GM12878 (cell line): ENCODE measurements around the gene H1-8. TPM values are rescaled to one million over a fixed set of nuclear protein-coding genes. Genes with fewer than 3 reads are reported as not detected.

Source experiments
- ATAC-seq: fragments of 200-7000 bp; cut with Tn5 transposase; 3 replicates; pipeline ENCODE4 v1.9.1; 2020; ENCODE audit warnings: mild to moderate bottlenecking, moderate library complexity
- BruUV-seq: library from RNA; stranded (reverse); fragments of 400-500 nt; replicated peaks from 2 replicates; lab custom pipeline; 2021; lab: Mats Ljungman, UMichigan
- CTCF ChIA-PET: fragments of 300-600 bp; sonication (Branson Sonifier 250); formaldehyde crosslinking; extraction: SDS; loops from one replicate; lab custom pipeline; 2021; ENCODE audit warnings: inconsistent platforms; lab: Yijun Ruan, JAX
- POLR2A ChIA-PET: fragments of 350-600 bp; formaldehyde crosslinking; extraction: SDS; loops from one replicate; lab custom pipeline; 2021; ENCODE audit warnings: inconsistent platforms; lab: Charles Lee
- RAD21 ChIA-PET: fragments of 300-600 bp; sonication (Branson Sonifier 250); formaldehyde crosslinking; loops from one replicate; lab custom pipeline; 2023; ENCODE audit warnings: antibody characterized with exemption; ENCODE audit not compliant: unreplicated experiment; lab: Charles Lee
- SMC1A ChIA-PET: fragments of 300-600 bp; sonication (Branson Sonifier 250); formaldehyde crosslinking; loops from one replicate; lab custom pipeline; 2023; ENCODE audit not compliant: unreplicated experiment, uncharacterized antibody; lab: Charles Lee
- DNase-seq: peaks from one replicate; pipeline ENCODE4 v3.0.0-alpha.2; 2011; ENCODE audit warnings: low read depth, low spot score
- FAIRE-seq: peaks from 3 replicates; lab custom pipeline; 2011; peaks lifted over from hg19 to GRCh38; lab: Jason Lieb, UNC
- H2AFZ ChIP-seq: 2 replicates; pipeline ENCODE4 v1.6.0; 2011; ENCODE audit warnings: low read depth, low read length, control low read depth; ENCODE audit not compliant: control insufficient read depth
- H3K27ac ChIP-seq: 2 replicates; pipeline ENCODE4 v1.5.1; 2011; ENCODE audit warnings: control low read depth; ENCODE audit not compliant: control insufficient read depth, insufficient read depth
- H3K27me3 ChIP-seq, 2 experiments: replicated peaks in 1 of 2; 2 replicates each; pipeline versions ENCODE4 v1.6.0 to v1.6.1; 2011; ENCODE audit warnings: low read length in 1 of 2; ENCODE audit not compliant: control insufficient read depth in 2 of 2, insufficient read depth in 2 of 2
- H3K36me3 ChIP-seq, 2 experiments: 2 replicates each; pipeline ENCODE4 v1.5.1; 2011; ENCODE audit warnings: low read length in 1 of 2; ENCODE audit not compliant: control insufficient read depth in 2 of 2, insufficient read depth in 2 of 2
- H3K4me1 ChIP-seq: 2 replicates; pipeline ENCODE4 v1.6.1; 2011; ENCODE audit warnings: mild to moderate bottlenecking, low read length, moderate library complexity, mixed read lengths; ENCODE audit not compliant: control insufficient read depth, insufficient read depth
- H3K4me2 ChIP-seq: 2 replicates; pipeline ENCODE4 v1.6.0; 2011; ENCODE audit warnings: control low read depth; ENCODE audit not compliant: control insufficient read depth, insufficient read depth
- H3K4me3 ChIP-seq: fragments of 200-600 bp; sonication (generic); 2 replicates; pipeline ENCODE4 v1.5.1; 2016
- H3K79me2 ChIP-seq: 2 replicates; pipeline ENCODE4 v1.6.0; 2011; ENCODE audit warnings: low read length; ENCODE audit not compliant: control insufficient read depth, insufficient read depth
- H3K9ac ChIP-seq: 2 replicates; pipeline ENCODE4 v1.8.0; 2011; ENCODE audit warnings: low read length, control low read depth, mixed read lengths; ENCODE audit not compliant: control insufficient read depth, insufficient read depth
- H3K9me3 ChIP-seq: replicated peaks from 3 replicates; pipeline ENCODE4 v1.5.1; 2011; ENCODE audit warnings: mild to moderate bottlenecking, low read length; ENCODE audit not compliant: control insufficient read depth, insufficient read depth
- H4K20me1 ChIP-seq: 2 replicates; pipeline ENCODE4 v1.6.0; 2011; ENCODE audit not compliant: control insufficient read depth, insufficient read depth
- BHLHE40 ChIP-seq, 2 experiments: fragments of 450-650 bp in 1 of 2; IDR thresholded peaks; 2 replicates each; pipeline ENCODE4 v1.6.1; 2011 to 2017; ENCODE audit warnings: low read depth in 2 of 2, borderline replicate concordance in 1 of 2, improper control_type of control experiment in 1 of 2, low read length in 1 of 2, mild to moderate bottlenecking in 1 of 2
- EGR1 ChIP-seq, 2 experiments: IDR thresholded peaks; 1 replicate in 1 of 2; 2 replicates in 1 of 2; pipeline ENCODE4 v1.6.1; 2011 to 2012; ENCODE audit warnings: low read depth in 2 of 2, low read length in 2 of 2, borderline replicate concordance in 1 of 2, mild to moderate bottlenecking in 1 of 2, moderate library complexity in 1 of 2
- SMAD5 ChIP-seq: IDR thresholded peaks from 2 replicates; pipeline ENCODE4 v1.6.1; 2016; ENCODE audit warnings: antibody characterized with exemption, low read depth
- ZNF207 ChIP-seq: fragments of 450-650 bp; IDR thresholded peaks from 2 replicates; pipeline ENCODE4 v1.6.1; 2014; ENCODE audit warnings: antibody characterized with exemption, mild to moderate bottlenecking, borderline replicate concordance
- WGBS: methylation state at CpG from one replicate; pipeline ENCODE4 v1.1.6; 2016; ENCODE audit warnings: low lambda C conversion rate; ENCODE audit not compliant: insufficient replicate concordance, insufficient coverage; ENCODE audit errors: missing lambda C conversion rate; 5-methylcytosine and 5-hydroxymethylcytosine counted together
- in situ Hi-C: fragments of 300-500 bp; cut with MboI; formaldehyde crosslinking; loops from 9 replicates; pipeline ENCODE4 v1.14.3; 2018; ENCODE audit warnings: mixed read lengths
- intact Hi-C: fragments of 100-400 bp; cut with micrococcal nuclease; formaldehyde crosslinking; loops from one replicate; pipeline ENCODE4 v1.14.2; 2022; ENCODE audit not compliant: unreplicated experiment
- polyA plus RNA-seq, 11 experiments: library from polyadenylated mRNA; depleted of rRNA in 4 of 11; unstranded in 6 of 11; stranded (reverse) in 5 of 11; fragments of >200 nt; fragmentation: Nextera tagmentation in 4 of 11; fragmentation: Illumina TruSeq in 1 of 11; extraction: Ambion mirVana in 4 of 11; extraction: Trizol in 1 of 11; gene quantifications; 1 replicate in 1 of 11; 2 replicates in 10 of 11; pipeline versions ENCODE4 v1.2.1 to v1.2.3, GENCODE V29; 2011 to 2016; ENCODE audit warnings: inconsistent platforms in 2 of 11, missing spikeins in 2 of 11, low read depth in 1 of 11
- total RNA-seq, 4 experiments: library from RNA; depleted of rRNA in 3 of 4; stranded (reverse); fragments of >200 nt in 3 of 4; fragmentation: Illumina TruSeq in 1 of 4; extraction: Trizol in 1 of 4; gene quantifications; 2 replicates each; pipeline versions ENCODE4 v1.2.1 to v1.2.3, GENCODE V29; 2013 to 2021
- TF ChIP-seq, protein P1 (sequence below): IDR thresholded peaks from 2 replicates; pipeline ENCODE4 v1.6.1; 2012; ENCODE audit warnings: low read length, inconsistent platforms

H1-8 gene
- total and polyA plus RNA-seq, 10 of the 15 experiments (the other 5 are each of a cell fraction or from before 2014, with no cell fraction given): not detected

DNA sequence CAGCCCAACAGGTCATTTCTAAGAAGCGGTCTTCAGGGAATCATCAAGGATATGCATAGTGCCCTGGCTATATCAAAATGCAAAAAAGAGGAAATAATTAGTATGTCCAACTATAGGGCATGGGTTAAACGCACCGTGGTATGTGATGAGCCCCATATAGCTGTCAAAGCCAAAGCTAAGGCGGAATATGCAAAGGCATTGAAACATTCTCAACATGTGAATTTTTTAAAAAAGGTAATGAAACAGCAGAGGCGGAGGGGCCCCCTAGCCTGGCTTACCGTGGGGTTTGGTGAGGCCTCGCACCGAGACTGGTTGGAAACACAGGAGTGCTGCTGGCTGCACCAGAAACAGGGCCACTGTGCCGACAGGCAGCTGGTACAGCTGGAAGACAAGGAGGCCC is 40.3 kb downstream of the H1-8 start (continued):
- TF ChIP-seq, protein P1, sequence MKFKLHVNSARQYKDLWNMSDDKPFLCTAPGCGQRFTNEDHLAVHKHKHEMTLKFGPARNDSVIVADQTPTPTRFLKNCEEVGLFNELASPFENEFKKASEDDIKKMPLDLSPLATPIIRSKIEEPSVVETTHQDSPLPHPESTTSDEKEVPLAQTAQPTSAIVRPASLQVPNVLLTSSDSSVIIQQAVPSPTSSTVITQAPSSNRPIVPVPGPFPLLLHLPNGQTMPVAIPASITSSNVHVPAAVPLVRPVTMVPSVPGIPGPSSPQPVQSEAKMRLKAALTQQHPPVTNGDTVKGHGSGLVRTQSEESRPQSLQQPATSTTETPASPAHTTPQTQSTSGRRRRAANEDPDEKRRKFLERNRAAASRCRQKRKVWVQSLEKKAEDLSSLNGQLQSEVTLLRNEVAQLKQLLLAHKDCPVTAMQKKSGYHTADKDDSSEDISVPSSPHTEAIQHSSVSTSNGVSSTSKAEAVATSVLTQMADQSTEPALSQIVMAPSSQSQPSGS: no peak

DNA sequence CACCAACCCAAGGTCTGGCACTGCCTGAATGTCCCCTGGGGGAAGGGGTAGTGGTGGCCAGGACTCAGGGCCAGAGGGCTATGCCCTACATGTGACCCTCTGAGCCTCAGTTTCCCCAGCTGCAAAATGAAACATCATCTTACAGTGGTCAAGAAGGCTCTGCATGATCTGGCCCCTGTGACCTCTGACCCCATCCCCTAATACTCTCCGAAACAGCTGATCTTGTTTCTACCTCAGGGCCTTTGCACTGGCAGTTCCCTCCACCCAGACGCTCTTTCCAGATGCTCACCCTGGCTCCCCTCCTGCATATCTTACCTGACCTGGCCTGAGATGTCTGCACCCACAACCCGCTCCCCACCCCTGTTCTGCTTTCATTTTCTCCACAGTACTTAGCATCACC is 41.7 kb downstream of the H1-8 start:
- WGBS: 56% methylated on average over 3 of the region's 3 CpGs
- TF ChIP-seq ZNF207: no peak
- no peak for TF ChIP-seq BHLHE40 (IDR thresholded peaks at IDR 0.05; ENCODE audit: borderline replicate concordance in 1 of 2, low read depth in 2 of 2, low read length in 1 of 2)
- no peak for TF ChIP-seq SMAD5
- TF ChIP-seq EGR1 (IDR thresholded peaks at IDR 0.05; ENCODE audit: borderline replicate concordance in 1 of 2, low read depth in 2 of 2, low read length in 2 of 2): no peak
- no peaks in the 10 kb centered on the region for H3K4me1 ChIP-seq
- no peak overlapping the region for H3K27ac ChIP-seq
- POLR2A ChIA-PET: no interaction called here
- H3K9me3 ChIP-seq: no peaks in the 10 kb centered on the region
- no peak for DNase-seq
- H3K27me3 ChIP-seq: no peaks in the 10 kb centered on the region
- no TSS peak for BruUV-seq
- H3K9ac ChIP-seq: no peak overlapping the region
- FAIRE-seq: no peak
- CTCF ChIA-PET: no interaction called here
- SMC1A ChIA-PET: no interaction called here
- H3K4me3 ChIP-seq: no peak overlapping the region
- intact Hi-C loops: no loop called here
- H4K20me1 ChIP-seq: no peaks in the 10 kb centered on the region
- H3K4me2 ChIP-seq: no peak overlapping the region
- RAD21 ChIA-PET: no interaction called here
- ATAC-seq: no peak
- no peaks in the 10 kb centered on the region for H3K79me2 ChIP-seq
- in situ Hi-C loops: no loop called here
- no peak overlapping the region for H2AFZ ChIP-seq
- no peaks in the 10 kb centered on the region for H3K36me3 ChIP-seq
